ENCODE measurements around the gene FAM124A.

Gene FAM124A, protein sequence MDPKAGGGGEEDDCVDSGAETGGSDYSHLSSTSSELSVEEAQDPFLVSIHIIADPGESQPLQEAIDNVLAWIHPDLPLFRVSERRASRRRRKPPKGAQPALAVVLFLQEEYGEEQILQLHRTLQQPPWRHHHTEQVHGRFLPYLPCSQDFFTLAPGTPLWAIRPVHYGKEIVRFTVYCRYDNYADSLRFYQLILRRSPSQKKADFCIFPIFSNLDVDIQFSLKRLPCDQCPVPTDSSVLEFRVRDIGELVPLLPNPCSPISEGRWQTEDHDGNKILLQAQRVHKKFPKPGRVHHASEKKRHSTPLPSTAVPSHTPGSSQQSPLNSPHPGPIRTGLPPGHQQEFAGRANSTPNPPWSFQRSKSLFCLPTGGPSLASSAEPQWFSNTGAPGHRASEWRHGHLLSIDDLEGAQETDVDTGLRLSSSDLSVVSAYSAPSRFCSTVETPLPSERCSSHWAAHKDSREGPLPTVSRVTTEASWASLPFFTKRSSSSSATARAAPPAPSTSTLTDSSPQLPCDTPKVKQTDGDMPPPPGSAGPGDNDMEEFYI

DNA sequence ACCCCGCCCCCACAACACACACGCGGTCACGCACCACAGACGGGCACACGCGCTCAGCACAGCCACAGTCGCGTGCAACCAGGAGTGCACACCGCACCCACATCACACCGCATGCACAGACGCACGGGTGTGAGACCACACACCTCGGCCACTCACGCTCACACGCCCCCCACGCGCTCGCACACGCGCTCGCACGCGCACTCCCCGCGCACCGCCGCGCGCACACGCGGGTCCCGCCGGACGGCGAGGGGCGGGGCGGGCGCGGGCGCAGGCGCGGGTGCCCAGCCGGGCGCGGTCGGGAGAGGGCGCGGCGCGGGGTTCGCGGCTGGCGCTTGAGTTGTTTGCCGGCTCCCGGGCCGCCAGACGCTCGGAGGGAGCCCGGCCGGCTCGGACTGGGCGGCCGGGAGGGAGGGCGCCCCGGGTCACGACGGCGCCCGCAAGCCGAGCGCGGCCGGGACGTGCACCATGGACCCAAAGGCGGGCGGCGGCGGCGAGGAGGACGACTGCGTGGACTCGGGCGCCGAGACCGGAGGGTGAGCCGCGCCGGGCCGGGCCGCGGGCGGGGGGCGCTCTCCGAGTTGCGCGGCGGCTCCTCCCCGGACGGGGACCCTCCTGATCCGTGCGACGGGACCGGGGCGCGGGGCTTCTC is at the start of gene FAM124A:
FAM124A (plus strand) TSS at position 362 of the 649 bp plus-strand sequence; CDS start at position 466, 104 bp downstream.
- H3K9ac ChIP-seq (ENCODE audit: low read length): peak within 1 kb of the TSS; percentile 81
- no peaks in the 10 kb centered on the region for H3K36me3 ChIP-seq (ENCODE audit: control insufficient read depth, insufficient read depth, low read length, severe bottlenecking)
- H3K4me1 ChIP-seq (ENCODE audit: control insufficient read depth, insufficient read depth, low read length): peaks cover 15% of the 10 kb centered on the region
- peak; percentile 76 for DNase-seq (ENCODE audit: low read depth)
- H3K4me3 ChIP-seq (ENCODE audit: low read length): peak within 1 kb of the TSS; percentile 91
- H3K9me3 ChIP-seq (ENCODE audit: control insufficient read depth, low read length): no peaks in the 10 kb centered on the region
- no peaks in the 10 kb centered on the region for H3K27me3 ChIP-seq (replicated peaks; ENCODE audit: control insufficient read depth, insufficient read depth, low read length)

DNA sequence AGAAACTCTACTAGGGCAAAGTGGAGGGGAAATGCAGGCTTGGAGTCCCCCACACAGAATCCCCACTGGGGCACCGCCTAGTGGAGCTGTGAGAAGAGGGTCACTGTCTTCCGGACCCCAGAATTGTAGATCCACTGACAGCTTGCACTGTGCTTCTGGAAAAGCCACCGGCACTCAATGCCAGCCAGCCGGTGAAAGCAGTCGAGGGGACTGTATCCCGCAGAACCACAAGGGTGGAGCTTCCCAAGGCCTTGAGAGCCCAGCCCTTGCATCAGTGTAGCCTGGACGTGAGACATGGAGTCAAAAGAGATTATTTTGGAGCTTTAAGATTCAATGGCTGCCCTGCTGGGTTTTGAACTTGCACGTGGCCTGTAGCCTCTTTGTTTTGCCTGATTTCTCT is 47.2 kb upstream of the FAM124A start:
- H3K9ac ChIP-seq (ENCODE audit: low read length): no peak overlapping the region
- H3K36me3 ChIP-seq (ENCODE audit: control insufficient read depth, insufficient read depth, low read length, severe bottlenecking): no peaks in the 10 kb centered on the region
- H3K4me3 ChIP-seq (ENCODE audit: low read length): no peak overlapping the region
- no peaks in the 10 kb centered on the region for H3K4me1 ChIP-seq (ENCODE audit: control insufficient read depth, insufficient read depth, low read length)
- no peaks in the 10 kb centered on the region for H3K9me3 ChIP-seq (ENCODE audit: control insufficient read depth, low read length)
- H3K27me3 ChIP-seq (replicated peaks; ENCODE audit: control insufficient read depth, insufficient read depth, low read length): no peaks in the 10 kb centered on the region
- no peak for DNase-seq (ENCODE audit: low read depth)

DNA sequence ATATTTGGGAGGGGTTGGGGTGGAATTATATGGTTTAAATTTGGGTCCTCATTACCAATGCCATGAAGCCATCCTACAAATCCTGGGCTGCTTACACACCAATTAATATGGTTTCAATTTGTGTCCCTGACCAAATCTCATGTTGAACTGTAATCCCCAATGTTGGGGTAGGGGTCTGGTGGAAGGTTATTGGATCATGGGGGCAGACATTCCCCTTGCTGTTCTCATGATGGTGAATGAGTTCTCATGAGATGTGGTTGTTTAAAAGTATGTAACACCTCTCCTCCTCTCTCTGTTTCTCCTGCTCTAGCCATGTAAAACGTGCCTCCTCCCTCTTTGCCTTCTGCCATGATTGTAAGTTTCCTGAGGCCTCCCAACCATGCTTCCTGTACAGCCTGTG is 46.6 kb upstream of the FAM124A start:
- H3K9ac ChIP-seq (ENCODE audit: low read length): no peak overlapping the region
- no peaks in the 10 kb centered on the region for H3K36me3 ChIP-seq (ENCODE audit: control insufficient read depth, insufficient read depth, low read length, severe bottlenecking)
- no peak for DNase-seq (ENCODE audit: low read depth)
- H3K9me3 ChIP-seq (ENCODE audit: control insufficient read depth, low read length): no peaks in the 10 kb centered on the region
- H3K4me1 ChIP-seq (ENCODE audit: control insufficient read depth, insufficient read depth, low read length): no peaks in the 10 kb centered on the region
- H3K27me3 ChIP-seq (replicated peaks; ENCODE audit: control insufficient read depth, insufficient read depth, low read length): peaks cover 5% of the 10 kb centered on the region
- H3K4me3 ChIP-seq (ENCODE audit: low read length): no peak overlapping the region

DNA sequence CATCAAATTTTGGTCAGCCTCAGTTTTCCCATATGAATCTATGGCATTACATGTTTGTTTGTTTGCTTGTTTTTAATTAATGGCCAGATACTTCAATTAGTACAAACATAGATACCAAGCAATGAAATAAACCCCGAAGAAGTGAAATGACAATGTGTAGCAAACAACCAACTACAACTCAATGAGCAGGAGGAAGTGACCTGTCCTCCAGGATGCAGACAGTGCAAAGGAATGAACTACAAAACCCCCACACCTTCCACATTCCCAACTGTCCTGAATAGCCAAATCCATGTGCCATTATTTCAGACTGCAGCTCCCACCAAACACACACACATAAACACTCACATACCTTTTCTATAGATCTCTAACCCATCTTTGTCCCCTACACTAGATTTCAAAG is 45.0 kb upstream of the FAM124A start:
- no peaks in the 10 kb centered on the region for H3K36me3 ChIP-seq (ENCODE audit: control insufficient read depth, insufficient read depth, low read length, severe bottlenecking)
- no peak overlapping the region for H3K9ac ChIP-seq (ENCODE audit: low read length)
- peaks cover 12% of the 10 kb centered on the region for H3K27me3 ChIP-seq (replicated peaks; ENCODE audit: control insufficient read depth, insufficient read depth, low read length)
- H3K4me3 ChIP-seq (ENCODE audit: low read length): no peak overlapping the region
- no peaks in the 10 kb centered on the region for H3K4me1 ChIP-seq (ENCODE audit: control insufficient read depth, insufficient read depth, low read length)
- H3K9me3 ChIP-seq (ENCODE audit: control insufficient read depth, low read length): no peaks in the 10 kb centered on the region
- DNase-seq (ENCODE audit: low read depth): no peak

DNA sequence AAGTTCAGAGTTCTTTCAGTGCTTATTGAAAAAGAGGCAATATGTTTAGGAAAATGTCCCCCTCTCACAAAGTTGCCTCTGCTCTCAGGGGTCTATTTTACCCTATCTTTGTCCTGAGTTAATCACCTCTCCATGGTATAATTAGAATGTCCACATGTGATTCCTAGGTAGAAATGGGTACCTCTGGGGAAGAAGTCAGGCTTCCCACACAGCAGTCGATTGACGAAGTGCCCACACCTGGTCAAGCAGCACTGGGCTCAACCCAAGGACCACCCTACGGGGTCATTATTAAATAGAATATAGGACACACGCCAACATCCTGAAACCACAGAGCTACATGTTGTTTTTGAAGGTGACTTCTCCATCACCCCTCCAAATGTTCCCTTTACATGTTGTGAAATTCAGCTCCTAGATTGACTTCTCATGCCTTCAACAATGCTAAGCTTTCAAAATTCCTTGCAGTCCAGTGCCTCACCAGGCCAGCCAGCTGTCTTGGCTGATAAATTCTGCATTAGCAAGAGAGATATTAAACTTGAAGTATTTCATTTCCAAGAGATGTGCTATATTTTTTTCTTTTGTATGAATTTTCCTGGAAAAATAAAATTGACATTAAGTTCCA is 43.6 kb upstream of the FAM124A start:
- H3K36me3 ChIP-seq (ENCODE audit: control insufficient read depth, insufficient read depth, low read length, severe bottlenecking): no peaks in the 10 kb centered on the region
- H3K4me3 ChIP-seq (ENCODE audit: low read length): no peak overlapping the region
- peaks cover 14% of the 10 kb centered on the region for H3K27me3 ChIP-seq (replicated peaks; ENCODE audit: control insufficient read depth, insufficient read depth, low read length)
- H3K9ac ChIP-seq (ENCODE audit: low read length): no peak overlapping the region
- DNase-seq (ENCODE audit: low read depth): no peak
- H3K9me3 ChIP-seq (ENCODE audit: control insufficient read depth, low read length): no peaks in the 10 kb centered on the region
- no peaks in the 10 kb centered on the region for H3K4me1 ChIP-seq (ENCODE audit: control insufficient read depth, insufficient read depth, low read length)

DNA sequence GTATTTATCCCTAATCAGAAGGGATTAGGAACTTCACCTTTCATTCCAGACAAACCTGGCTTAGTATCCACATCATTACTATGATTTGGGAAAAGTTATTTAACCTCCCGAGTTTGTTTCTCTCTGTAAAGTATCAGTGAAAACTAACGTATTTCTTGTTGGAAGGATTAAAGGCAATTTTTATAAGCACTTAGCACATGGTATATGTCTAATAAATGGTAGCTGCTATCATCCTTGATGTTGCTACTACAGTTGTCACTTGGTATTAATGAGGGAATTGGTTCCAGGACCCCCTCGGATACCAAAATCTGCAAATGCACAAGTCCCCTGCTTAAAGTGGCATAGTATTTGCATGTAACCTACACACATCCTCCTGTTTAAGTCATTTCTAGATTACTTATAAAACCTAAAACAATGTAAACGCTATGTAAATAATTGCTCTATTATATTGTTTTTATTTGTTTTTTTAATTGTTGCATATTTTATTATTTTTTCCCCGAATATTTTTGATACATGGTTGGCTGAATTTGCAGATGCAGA is 42.7 kb upstream of the FAM124A start:
- no peaks in the 10 kb centered on the region for H3K9me3 ChIP-seq (ENCODE audit: control insufficient read depth, low read length)
- H3K27me3 ChIP-seq (replicated peaks; ENCODE audit: control insufficient read depth, insufficient read depth, low read length): peaks cover 14% of the 10 kb centered on the region
- no peaks in the 10 kb centered on the region for H3K4me1 ChIP-seq (ENCODE audit: control insufficient read depth, insufficient read depth, low read length)
- H3K4me3 ChIP-seq (ENCODE audit: low read length): no peak overlapping the region
- DNase-seq (ENCODE audit: low read depth): no peak
- no peaks in the 10 kb centered on the region for H3K36me3 ChIP-seq (ENCODE audit: control insufficient read depth, insufficient read depth, low read length, severe bottlenecking)
- no peak overlapping the region for H3K9ac ChIP-seq (ENCODE audit: low read length)

DNA sequence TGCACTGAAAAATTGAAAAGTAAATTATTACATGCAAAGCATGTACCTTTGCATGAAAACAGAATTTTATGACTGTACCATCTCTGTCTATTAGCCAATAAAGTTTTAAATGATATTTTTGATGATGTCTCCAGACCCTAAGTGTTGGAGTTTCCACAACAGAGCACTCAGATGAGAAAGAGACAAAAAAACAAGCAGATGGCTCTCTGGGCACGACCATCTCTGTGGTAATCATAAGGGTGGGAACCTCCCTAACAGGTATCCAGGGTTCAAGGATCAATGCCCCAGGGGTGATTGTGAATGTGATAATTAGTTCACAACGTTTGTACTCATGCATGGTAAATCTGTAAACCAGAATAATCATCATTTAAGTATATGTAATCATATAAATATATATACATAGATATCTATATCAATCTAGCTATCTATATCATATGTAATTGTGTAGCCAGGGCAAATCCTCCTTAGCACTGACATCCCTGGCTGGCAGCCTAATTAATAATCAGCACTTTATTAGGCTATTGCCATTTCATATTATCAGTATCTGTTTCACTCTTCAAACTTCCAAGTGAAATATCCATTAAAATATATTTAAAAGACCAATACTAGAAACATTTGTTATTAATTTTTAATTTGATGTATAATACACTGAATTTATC is 41.2 kb upstream of the FAM124A start:
- H3K36me3 ChIP-seq (ENCODE audit: control insufficient read depth, insufficient read depth, low read length, severe bottlenecking): no peaks in the 10 kb centered on the region
- no peak overlapping the region for H3K9ac ChIP-seq (ENCODE audit: low read length)
- peaks cover 14% of the 10 kb centered on the region for H3K27me3 ChIP-seq (replicated peaks; ENCODE audit: control insufficient read depth, insufficient read depth, low read length)
- no peaks in the 10 kb centered on the region for H3K4me1 ChIP-seq (ENCODE audit: control insufficient read depth, insufficient read depth, low read length)
- H3K9me3 ChIP-seq (ENCODE audit: control insufficient read depth, low read length): no peaks in the 10 kb centered on the region
- no peak for DNase-seq (ENCODE audit: low read depth)
- H3K4me3 ChIP-seq (ENCODE audit: low read length): no peak overlapping the region

DNA sequence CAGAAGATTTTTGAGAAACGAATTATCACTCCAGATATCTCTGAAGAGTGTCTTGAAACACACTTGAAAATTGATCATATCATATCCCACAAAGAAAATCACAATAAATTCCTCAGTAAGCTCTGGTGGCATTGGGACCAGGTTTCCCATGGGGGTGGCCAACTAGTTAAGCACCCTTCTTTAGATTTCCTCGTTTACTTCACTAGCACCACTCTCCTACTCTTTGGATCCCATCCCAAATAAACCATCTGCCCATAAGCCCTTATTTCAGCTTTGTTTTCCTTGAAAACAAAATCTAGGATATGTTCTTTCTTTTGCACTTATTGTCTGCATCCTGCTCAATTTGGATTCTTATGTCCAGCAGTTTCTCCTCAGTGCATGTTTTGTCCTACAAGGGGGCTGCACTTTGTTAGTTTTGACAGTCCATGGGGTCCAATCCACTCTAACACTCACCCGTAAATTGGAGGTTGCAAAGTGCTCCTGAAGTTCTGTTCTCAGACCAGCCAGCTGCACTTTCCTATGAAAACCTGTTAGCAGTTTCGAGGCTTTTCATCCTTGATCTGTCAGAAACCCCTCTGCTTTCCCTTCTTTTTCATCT is 40.3 kb upstream of the FAM124A start:
- H3K27me3 ChIP-seq (replicated peaks; ENCODE audit: control insufficient read depth, insufficient read depth, low read length): peaks cover 14% of the 10 kb centered on the region
- no peak overlapping the region for H3K9ac ChIP-seq (ENCODE audit: low read length)
- H3K9me3 ChIP-seq (ENCODE audit: control insufficient read depth, low read length): no peaks in the 10 kb centered on the region
- no peak overlapping the region for H3K4me3 ChIP-seq (ENCODE audit: low read length)
- H3K36me3 ChIP-seq (ENCODE audit: control insufficient read depth, insufficient read depth, low read length, severe bottlenecking): no peaks in the 10 kb centered on the region
- no peaks in the 10 kb centered on the region for H3K4me1 ChIP-seq (ENCODE audit: control insufficient read depth, insufficient read depth, low read length)
- DNase-seq (ENCODE audit: low read depth): no peak

DNA sequence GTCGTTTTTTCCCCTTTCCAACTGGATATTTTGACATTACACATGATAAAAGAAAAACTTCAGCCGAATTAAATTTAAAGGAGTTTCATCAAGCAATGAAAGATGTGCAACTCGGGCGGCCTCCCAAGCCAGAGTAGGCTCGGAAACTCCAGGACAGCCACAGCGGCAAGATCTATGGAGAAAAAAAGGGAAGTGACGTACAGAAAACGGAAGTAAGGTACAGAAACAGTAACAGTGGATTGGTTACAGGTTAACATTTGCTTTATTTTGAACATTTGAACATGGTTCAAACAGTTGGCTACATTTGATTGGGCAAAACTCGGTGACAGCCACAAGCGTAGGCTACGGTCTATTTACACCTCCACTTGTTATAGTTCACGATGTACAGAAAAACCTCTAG is 30.5 kb upstream of the FAM124A start:
- Histone ChIP-seq H3K4me1 (ENCODE audit: control insufficient read depth, insufficient read depth, low read length) (no peaks in the 10 kb centered on the region), H3K27me3 (replicated peaks; ENCODE audit: control insufficient read depth, insufficient read depth, low read length) (no peaks in the 10 kb centered on the region), H3K9me3 (ENCODE audit: control insufficient read depth, low read length) (no peaks in the 10 kb centered on the region), H3K9ac (ENCODE audit: low read length) (no peak overlapping the region), H3K4me3 (ENCODE audit: low read length) (no peak overlapping the region), H3K36me3 (ENCODE audit: control insufficient read depth, insufficient read depth, low read length, severe bottlenecking) (no peaks in the 10 kb centered on the region)
- DNase-seq (ENCODE audit: low read depth): no peak

DNA sequence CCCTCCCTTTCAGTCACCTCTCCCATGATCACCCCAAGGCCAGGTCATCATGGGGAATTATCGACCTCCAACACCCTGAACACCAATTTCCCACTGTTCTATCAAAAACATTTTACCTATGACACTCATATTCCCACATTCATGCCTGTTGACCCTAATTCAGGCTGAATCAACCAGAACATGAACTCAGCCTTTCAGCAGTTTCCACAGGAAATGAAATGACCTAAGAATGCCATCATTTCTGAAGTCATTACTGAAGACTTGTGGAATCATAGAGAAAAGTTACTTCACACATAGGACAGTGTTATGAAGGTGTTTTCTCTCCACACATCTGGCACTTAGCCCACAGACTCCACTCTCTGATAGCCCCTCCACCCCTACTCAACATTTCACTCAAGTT is 29.9 kb upstream of the FAM124A start:
- Histone ChIP-seq H3K4me1 (ENCODE audit: control insufficient read depth, insufficient read depth, low read length) (no peaks in the 10 kb centered on the region), H3K4me3 (ENCODE audit: low read length) (no peak overlapping the region), H3K9ac (ENCODE audit: low read length) (no peak overlapping the region), H3K27me3 (replicated peaks; ENCODE audit: control insufficient read depth, insufficient read depth, low read length) (no peaks in the 10 kb centered on the region), H3K36me3 (ENCODE audit: control insufficient read depth, insufficient read depth, low read length, severe bottlenecking) (no peaks in the 10 kb centered on the region), H3K9me3 (ENCODE audit: control insufficient read depth, low read length) (no peaks in the 10 kb centered on the region)
- DNase-seq (ENCODE audit: low read depth): no peak

Data from adipocyte (in vitro differentiated cells).